ENCODE results near the gene INAFM1.

- TF ChIP-seq CTCF (IDR thresholded peaks at IDR 0.05) (peak in 1 of 5 experiments; percentile 35), EP300 (IDR thresholded peaks at IDR 0.05; ENCODE audit: low read depth) (no peak)
Observed at GRCh38 chr19:47226426-47227351, 48.0 kb upstream of the INAFM1 start.

Measured in transverse colon (tissue), 3 donors.